ENCODE data around the gene CASKIN2.

Gene CASKIN2

DNA sequence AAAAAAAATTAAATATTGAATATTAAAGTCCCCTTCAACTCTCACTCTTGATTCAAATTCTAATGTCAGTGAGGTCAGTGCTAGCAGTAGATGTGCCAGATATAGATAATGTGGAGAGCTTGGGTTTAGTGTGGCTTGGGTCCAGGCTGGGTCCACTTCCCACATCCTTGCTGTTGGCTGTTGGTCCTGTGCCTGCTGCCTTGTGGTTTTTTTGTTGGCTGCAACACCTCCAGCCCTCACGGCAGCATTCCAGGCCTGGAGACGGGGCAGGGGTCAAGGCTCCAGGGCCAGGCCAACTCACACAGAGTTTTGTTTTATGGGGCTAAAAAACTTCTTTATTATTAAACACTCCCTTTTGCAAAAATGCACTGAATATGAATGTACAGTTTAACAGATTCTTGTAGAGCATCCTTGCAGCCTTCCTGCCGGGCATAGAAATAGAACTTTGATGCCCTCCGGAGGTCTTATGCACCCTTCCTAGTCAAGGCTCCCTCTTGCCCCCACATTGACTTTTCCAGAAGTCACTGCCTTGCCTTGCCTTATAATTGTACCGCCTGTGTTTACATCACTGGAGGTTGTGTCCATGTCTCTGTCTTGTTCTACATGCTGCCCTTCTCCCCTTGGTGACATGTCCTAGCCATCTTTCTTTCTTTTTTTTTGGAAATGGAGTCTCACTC is 46.7 kb upstream of the CASKIN2 start:
- TF ChIP-seq, protein P1, sequence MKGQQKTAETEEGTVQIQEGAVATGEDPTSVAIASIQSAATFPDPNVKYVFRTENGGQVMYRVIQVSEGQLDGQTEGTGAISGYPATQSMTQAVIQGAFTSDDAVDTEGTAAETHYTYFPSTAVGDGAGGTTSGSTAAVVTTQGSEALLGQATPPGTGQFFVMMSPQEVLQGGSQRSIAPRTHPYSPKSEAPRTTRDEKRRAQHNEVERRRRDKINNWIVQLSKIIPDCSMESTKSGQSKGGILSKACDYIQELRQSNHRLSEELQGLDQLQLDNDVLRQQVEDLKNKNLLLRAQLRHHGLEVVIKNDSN (IDR thresholded peaks at IDR 0.05) = no peak
- TF ChIP-seq RAD21 (IDR thresholded peaks at IDR 0.05; ENCODE audit: low read depth) = peak; percentile 12; the same call in 1 of the 2 replicates
- TF ChIP-seq EGR1 (IDR thresholded peaks at IDR 0.05) = no peak
- no peak for TF ChIP-seq TCF12 (IDR thresholded peaks at IDR 0.05; ENCODE audit: low read depth)
- TF ChIP-seq TAF1 (IDR thresholded peaks at IDR 0.05; ENCODE audit: low read depth) = no peak
- no peak for TF ChIP-seq CREB1 (IDR thresholded peaks at IDR 0.05; ENCODE audit: low read depth)

DNA sequence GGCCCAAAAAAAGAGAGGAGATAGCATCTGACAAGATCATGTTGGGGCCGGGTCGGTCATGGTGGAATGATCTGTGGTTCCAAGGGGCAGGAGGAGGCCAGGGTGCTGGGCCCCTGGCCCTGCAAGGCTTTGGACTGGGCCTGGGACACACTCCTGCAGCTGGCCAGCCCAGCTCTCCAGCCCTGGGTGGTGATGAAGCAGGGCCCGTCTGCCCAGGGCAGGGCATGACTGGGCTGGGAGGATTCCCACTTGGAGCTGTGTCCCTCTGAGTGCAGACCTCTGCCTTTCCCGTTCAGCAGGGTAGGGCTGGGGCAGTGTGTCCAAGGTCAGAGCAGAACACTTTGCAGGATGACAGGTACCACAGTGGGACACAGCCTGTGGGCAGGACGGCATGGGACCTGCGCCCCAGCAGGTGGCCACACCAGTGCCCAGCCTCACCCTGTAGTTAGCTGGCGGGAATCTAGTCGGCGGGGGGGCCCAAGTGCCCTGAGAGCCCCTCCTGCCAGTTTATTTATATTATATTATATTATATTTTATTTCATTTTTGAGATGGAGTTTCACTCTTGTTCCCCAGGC is 44.7 kb upstream of the CASKIN2 start:
- no peak for TF ChIP-seq EGR1 (IDR thresholded peaks at IDR 0.05)

DNA sequence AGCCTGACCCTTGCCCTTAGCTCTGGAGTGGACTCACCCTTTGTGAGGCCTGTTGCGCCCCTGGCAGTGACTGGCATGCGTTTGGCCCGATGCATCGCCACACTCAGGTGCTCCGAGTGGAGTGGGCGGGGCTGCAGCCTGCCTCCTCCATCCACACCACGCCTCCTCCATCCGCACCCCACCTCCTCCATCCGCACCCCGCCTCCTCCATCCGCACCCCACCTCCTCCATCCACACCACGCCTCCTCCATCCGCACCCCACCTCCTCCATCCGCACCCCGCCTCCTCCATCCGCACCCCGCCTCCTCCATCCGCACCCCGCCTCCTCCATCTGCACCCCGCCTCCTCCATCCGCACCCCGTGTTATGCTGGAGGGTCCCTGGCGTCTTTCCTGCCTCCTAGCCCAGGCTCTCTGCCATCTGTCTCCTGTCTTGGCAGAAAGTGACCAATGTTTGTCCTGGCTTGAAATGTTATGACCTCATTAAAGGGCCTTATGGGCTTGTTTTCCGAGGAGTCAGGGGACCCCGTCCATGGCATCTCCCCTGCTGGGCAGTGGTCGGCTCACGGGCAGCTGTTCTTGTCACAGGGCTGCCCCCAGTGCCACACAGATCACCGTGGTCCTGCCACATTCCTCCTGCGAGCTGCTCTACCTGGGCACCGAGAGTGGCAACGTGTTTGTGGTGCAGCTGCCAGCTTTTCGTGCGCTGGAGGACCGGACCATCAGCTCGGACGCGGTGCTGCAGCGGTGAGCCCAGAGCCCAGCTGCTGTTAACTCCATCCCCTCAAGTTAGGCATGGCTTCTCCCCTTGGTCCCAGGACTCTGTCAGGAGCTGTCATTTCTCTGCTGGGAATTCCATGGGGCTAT is 43.6 kb upstream of the CASKIN2 start:
- TF ChIP-seq CREB1 (IDR thresholded peaks at IDR 0.05; ENCODE audit: low read depth) (no peak), ZBTB7A (IDR thresholded peaks at IDR 0.05; ENCODE audit: low read depth) (no peak), YY1 (IDR thresholded peaks at IDR 0.05; ENCODE audit: low read depth) (no peak), TAF1 (IDR thresholded peaks at IDR 0.05; ENCODE audit: low read depth) (no peak), TCF12 (IDR thresholded peaks at IDR 0.05; ENCODE audit: low read depth) (no peak), RAD21 (IDR thresholded peaks at IDR 0.05; ENCODE audit: low read depth) (no peak)
- TF ChIP-seq, protein P2, sequence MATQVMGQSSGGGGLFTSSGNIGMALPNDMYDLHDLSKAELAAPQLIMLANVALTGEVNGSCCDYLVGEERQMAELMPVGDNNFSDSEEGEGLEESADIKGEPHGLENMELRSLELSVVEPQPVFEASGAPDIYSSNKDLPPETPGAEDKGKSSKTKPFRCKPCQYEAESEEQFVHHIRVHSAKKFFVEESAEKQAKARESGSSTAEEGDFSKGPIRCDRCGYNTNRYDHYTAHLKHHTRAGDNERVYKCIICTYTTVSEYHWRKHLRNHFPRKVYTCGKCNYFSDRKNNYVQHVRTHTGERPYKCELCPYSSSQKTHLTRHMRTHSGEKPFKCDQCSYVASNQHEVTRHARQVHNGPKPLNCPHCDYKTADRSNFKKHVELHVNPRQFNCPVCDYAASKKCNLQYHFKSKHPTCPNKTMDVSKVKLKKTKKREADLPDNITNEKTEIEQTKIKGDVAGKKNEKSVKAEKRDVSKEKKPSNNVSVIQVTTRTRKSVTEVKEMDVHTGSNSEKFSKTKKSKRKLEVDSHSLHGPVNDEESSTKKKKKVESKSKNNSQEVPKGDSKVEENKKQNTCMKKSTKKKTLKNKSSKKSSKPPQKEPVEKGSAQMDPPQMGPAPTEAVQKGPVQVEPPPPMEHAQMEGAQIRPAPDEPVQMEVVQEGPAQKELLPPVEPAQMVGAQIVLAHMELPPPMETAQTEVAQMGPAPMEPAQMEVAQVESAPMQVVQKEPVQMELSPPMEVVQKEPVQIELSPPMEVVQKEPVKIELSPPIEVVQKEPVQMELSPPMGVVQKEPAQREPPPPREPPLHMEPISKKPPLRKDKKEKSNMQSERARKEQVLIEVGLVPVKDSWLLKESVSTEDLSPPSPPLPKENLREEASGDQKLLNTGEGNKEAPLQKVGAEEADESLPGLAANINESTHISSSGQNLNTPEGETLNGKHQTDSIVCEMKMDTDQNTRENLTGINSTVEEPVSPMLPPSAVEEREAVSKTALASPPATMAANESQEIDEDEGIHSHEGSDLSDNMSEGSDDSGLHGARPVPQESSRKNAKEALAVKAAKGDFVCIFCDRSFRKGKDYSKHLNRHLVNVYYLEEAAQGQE (IDR thresholded peaks at IDR 0.05; ENCODE audit: low read depth) = no peak
- TF ChIP-seq, protein P1 (IDR thresholded peaks at IDR 0.05) = no peak
- TF ChIP-seq, protein P3, sequence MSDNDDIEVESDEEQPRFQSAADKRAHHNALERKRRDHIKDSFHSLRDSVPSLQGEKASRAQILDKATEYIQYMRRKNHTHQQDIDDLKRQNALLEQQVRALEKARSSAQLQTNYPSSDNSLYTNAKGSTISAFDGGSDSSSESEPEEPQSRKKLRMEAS (IDR thresholded peaks at IDR 0.05) = no peak

- TF ChIP-seq CEBPB (IDR thresholded peaks at IDR 0.05) (no peak), RAD21 (IDR thresholded peaks at IDR 0.05; ENCODE audit: low read depth) (no peak), CREB1 (IDR thresholded peaks at IDR 0.05; ENCODE audit: low read depth) (no peak), TAF1 (IDR thresholded peaks at IDR 0.05; ENCODE audit: low read depth) (no peak), TCF12 (IDR thresholded peaks at IDR 0.05; ENCODE audit: low read depth) (no peak), TEAD4 (IDR thresholded peaks at IDR 0.05) (no peak), YY1 (IDR thresholded peaks at IDR 0.05; ENCODE audit: low read depth) (no peak), ZBTB7A (IDR thresholded peaks at IDR 0.05; ENCODE audit: low read depth) (no peak), EP300 (IDR thresholded peaks at IDR 0.05; ENCODE audit: borderline replicate concordance) (no peak), NFIC (IDR thresholded peaks at IDR 0.05) (no peak)
- TF ChIP-seq, protein P2 (IDR thresholded peaks at IDR 0.05; ENCODE audit: low read depth) = no peak
- TF ChIP-seq, protein P3 (IDR thresholded peaks at IDR 0.05) = no peak
- TF ChIP-seq, protein P1 (IDR thresholded peaks at IDR 0.05) = no peak
Observed at GRCh38 chr17:75557852-75558665, 42.7 kb upstream of the CASKIN2 start.

Data from Ishikawa (cell line).